ENCODE results near the gene HOXC12. TPM values are rescaled to one million over a fixed set of nuclear protein-coding genes. Genes with fewer than 3 reads are reported as not detected.

Gene HOXC12
- total RNA-seq, 1 experiment from 2014 or later = not detected

- Mint-ChIP-seq H3K27ac (ENCODE audit: unreplicated experiment) (no peak overlapping the region), H3K27me3 (ENCODE audit: unreplicated experiment) (peaks cover 76% of the 10 kb centered on the region), H3K4me1 (ENCODE audit: low read depth, unreplicated experiment) (peaks cover 8% of the 10 kb centered on the region), H3K9me3 (ENCODE audit: low read depth, unreplicated experiment) (no peaks in the 10 kb centered on the region), H3K4me3 (ENCODE audit: low read depth, unreplicated experiment) (peak overlapping the region; percentile 16), H3K36me3 (ENCODE audit: insufficient read depth, unreplicated experiment) (peaks cover 13% of the 10 kb centered on the region)
- intact Hi-C loops (cut with micrococcal nuclease; ENCODE audit: unreplicated experiment) = no loop called here
- TF ChIP-seq, protein P1, sequence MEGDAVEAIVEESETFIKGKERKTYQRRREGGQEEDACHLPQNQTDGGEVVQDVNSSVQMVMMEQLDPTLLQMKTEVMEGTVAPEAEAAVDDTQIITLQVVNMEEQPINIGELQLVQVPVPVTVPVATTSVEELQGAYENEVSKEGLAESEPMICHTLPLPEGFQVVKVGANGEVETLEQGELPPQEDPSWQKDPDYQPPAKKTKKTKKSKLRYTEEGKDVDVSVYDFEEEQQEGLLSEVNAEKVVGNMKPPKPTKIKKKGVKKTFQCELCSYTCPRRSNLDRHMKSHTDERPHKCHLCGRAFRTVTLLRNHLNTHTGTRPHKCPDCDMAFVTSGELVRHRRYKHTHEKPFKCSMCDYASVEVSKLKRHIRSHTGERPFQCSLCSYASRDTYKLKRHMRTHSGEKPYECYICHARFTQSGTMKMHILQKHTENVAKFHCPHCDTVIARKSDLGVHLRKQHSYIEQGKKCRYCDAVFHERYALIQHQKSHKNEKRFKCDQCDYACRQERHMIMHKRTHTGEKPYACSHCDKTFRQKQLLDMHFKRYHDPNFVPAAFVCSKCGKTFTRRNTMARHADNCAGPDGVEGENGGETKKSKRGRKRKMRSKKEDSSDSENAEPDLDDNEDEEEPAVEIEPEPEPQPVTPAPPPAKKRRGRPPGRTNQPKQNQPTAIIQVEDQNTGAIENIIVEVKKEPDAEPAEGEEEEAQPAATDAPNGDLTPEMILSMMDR (IDR thresholded peaks at IDR 0.05; ENCODE audit: unreplicated experiment) = no peak
- CTCF ChIA-PET = interaction anchor here (0.5 kb wide), 1 partner anchor 197 kb away, joined by 3 read pairs; no protein-coding TSS in a partner anchor
- no TSS peak for BruUV-seq (replicated peaks)
- no peak for DNase-seq
These were observed 24.0 kb downstream of the HOXC12 start for GRCh38 chr12:53978477-53979356.

DNA sequence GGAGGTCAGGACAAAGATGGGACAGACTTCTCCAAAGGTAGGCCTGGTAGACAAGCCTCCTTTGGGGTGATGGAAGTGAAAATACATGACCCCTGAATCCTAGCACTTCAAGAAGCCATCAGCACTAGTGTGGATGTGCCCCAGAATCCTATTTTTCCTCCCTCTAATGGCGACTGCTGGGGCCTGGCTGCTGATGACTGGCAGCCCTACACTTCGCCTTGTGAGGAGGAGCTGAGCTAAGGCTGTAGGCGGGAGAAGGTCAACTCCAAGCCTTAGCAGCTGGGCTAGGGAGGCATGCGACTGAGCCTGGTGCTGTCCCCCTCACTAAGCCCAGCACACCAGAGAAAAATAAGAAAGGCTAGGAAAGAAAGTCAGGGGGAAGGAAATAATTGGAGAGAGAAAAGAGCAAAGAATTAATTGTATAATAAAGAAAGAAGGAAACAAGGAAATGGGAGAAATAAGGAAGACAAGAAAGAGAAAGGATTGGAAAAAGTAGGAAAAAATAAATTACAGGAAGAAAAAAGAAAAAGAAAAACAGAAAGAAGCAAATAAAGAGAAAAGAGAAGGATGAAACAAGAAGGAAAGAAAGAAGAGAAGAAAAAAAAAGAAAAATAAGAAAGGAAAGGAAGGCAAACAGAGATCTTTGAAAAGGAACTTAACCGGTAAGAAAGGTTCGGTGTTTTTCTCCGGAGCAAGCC is 25.6 kb downstream of the HOXC12 start:
- BruUV-seq (replicated peaks) = no TSS peak
- no peak for DNase-seq
- H3K9me3 Mint-ChIP-seq (ENCODE audit: low read depth, unreplicated experiment) = no peaks in the 10 kb centered on the region
- intact Hi-C loops (cut with micrococcal nuclease; ENCODE audit: unreplicated experiment) = no loop called here
- peaks cover 16% of the 10 kb centered on the region for H3K36me3 Mint-ChIP-seq (ENCODE audit: insufficient read depth, unreplicated experiment)
- no peak overlapping the region for H3K27ac Mint-ChIP-seq (ENCODE audit: unreplicated experiment)
- CTCF ChIA-PET = no interaction called here
- peaks cover 76% of the 10 kb centered on the region for H3K27me3 Mint-ChIP-seq (ENCODE audit: unreplicated experiment)
- peaks cover 8% of the 10 kb centered on the region for H3K4me1 Mint-ChIP-seq (ENCODE audit: low read depth, unreplicated experiment)
- no peak overlapping the region for H3K4me3 Mint-ChIP-seq (ENCODE audit: low read depth, unreplicated experiment)
- TF ChIP-seq, protein P1 (IDR thresholded peaks at IDR 0.05; ENCODE audit: unreplicated experiment) = no peak

GRCh38 chr12:53980802-53981496 is 26.2 kb downstream of the HOXC12 start:
- Mint-ChIP-seq H3K27me3 (ENCODE audit: unreplicated experiment) (peaks cover 76% of the 10 kb centered on the region), H3K9me3 (ENCODE audit: low read depth, unreplicated experiment) (no peaks in the 10 kb centered on the region), H3K4me3 (ENCODE audit: low read depth, unreplicated experiment) (no peak overlapping the region), H3K27ac (ENCODE audit: unreplicated experiment) (no peak overlapping the region), H3K36me3 (ENCODE audit: insufficient read depth, unreplicated experiment) (peaks cover 23% of the 10 kb centered on the region), H3K4me1 (ENCODE audit: low read depth, unreplicated experiment) (peaks cover 8% of the 10 kb centered on the region)
- DNase-seq = no peak
- intact Hi-C loops (cut with micrococcal nuclease; ENCODE audit: unreplicated experiment) = no loop called here
- TF ChIP-seq, protein P1 (IDR thresholded peaks at IDR 0.05; ENCODE audit: unreplicated experiment) = no peak
- CTCF ChIA-PET = no interaction called here
- no TSS peak for BruUV-seq (replicated peaks)
